Measurements from ENCODE around the gene FCRLB.

GRCh38 chr1:161720422-161720821 is 922 bp upstream of the FCRLB start:
- TF ChIP-seq ZBTB21 (tag by site-specific recombination; IDR thresholded peaks at IDR 0.05) = no peak
- no peak for TF ChIP-seq MZF1 (tag by site-specific recombination; IDR thresholded peaks at IDR 0.05; ENCODE audit: borderline replicate concordance)
- TF ChIP-seq YY1 (tag by site-specific recombination; IDR thresholded peaks at IDR 0.05) = no peak
- TF ChIP-seq CTCF (tag by site-specific recombination; IDR thresholded peaks at IDR 0.05) = no peak
- no peak for TF ChIP-seq FEZF1 (tag by site-specific recombination; IDR thresholded peaks at IDR 0.05)
- TF ChIP-seq PRDM10 (tag by site-specific recombination; IDR thresholded peaks at IDR 0.05) = no peak
- TF ChIP-seq ZSCAN30 (tag by site-specific recombination; IDR thresholded peaks at IDR 0.05) = no peak
- TF ChIP-seq ZNF623 (tag by site-specific recombination; IDR thresholded peaks at IDR 0.05) = no peak

Measured in HEK293 (cell line).